ENCODE data around the gene HBA1. TPM values are rescaled to one million over a fixed set of nuclear protein-coding genes. Genes with fewer than 3 reads are reported as not detected.

Gene HBA1
- total and polyA plus RNA-seq, 7 donors, result 6.1 to 1,513 (median 22.5) TPM

DNA sequence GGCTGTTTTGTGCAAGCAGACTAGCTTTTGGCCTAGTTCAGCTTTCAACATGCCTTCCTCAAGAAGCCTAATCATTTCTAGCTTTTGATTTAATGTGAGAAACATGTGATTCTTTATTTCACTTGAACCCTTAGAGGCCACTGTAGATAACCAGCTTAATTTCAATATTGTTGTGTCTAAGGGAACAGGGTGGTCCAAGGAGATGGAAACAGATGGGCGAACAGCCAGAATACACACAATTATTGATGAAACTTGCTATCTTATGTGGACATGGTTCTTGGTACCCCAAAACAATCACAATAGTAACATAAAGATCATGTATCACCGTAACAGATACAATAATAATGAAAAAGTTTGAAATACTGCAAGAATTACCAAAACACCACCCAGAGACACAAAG is 42.8 kb upstream of the HBA1 start:
- Histone ChIP-seq H3K27ac (no peak overlapping the region), H3K9me3 (no peaks in the 10 kb centered on the region), H3K27me3 (ENCODE audit: insufficient read depth in 3 of 3, low read length in 2 of 3) (no peaks in the 10 kb centered on the region), H3K4me3 (no peak overlapping the region), H3K4me1 (peaks cover 12% of the 10 kb centered on the region), H3K36me3 (ENCODE audit: insufficient read depth in 1 of 2, low read depth in 1 of 2) (peaks cover 0 to 7% of the 10 kb centered on the region in 2 donors)
- TF ChIP-seq, protein P1, sequence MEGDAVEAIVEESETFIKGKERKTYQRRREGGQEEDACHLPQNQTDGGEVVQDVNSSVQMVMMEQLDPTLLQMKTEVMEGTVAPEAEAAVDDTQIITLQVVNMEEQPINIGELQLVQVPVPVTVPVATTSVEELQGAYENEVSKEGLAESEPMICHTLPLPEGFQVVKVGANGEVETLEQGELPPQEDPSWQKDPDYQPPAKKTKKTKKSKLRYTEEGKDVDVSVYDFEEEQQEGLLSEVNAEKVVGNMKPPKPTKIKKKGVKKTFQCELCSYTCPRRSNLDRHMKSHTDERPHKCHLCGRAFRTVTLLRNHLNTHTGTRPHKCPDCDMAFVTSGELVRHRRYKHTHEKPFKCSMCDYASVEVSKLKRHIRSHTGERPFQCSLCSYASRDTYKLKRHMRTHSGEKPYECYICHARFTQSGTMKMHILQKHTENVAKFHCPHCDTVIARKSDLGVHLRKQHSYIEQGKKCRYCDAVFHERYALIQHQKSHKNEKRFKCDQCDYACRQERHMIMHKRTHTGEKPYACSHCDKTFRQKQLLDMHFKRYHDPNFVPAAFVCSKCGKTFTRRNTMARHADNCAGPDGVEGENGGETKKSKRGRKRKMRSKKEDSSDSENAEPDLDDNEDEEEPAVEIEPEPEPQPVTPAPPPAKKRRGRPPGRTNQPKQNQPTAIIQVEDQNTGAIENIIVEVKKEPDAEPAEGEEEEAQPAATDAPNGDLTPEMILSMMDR (IDR thresholded peaks at IDR 0.05), result no peak
- DNase-seq (no peak), ATAC-seq (no peak)
- intact Hi-C loops (cut with DNase I), result no loop called here
- WGBS, 3 donors, result 96 to 97% (median 97%) methylated on average over 2 of the region's 2 CpGs

DNA sequence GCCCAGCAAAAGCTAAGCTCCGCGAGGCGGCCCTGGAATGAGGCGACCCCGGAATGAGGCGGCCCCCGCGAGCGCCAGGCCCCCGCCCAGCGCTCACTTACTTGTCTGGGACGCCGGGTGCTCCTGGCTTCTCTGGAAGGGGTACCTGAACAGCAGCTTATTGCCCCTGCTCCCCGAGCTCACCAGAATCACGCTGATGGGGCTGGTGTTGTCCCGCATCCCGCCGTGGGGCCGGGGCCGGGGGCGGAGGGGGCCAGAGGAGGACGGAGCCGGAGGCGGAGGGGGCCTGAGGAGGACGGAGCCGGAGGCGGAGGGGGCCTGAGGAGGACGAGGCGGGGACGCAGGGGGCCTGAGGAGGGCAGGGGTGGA is 38.4 kb upstream of the HBA1 start:
- intact Hi-C loops (cut with DNase I), result no loop called here
- ATAC-seq (peak; percentile 26 to 51 (median 37)), DNase-seq (peak; percentile 27 to 65)
- TF ChIP-seq, protein P1 (IDR thresholded peaks at IDR 0.05), result no peak
- peak overlapping the region; percentile 75 for H3K4me3 ChIP-seq
- no peaks in the 10 kb centered on the region for H3K36me3 ChIP-seq (ENCODE audit: insufficient read depth in 1 of 2, low read depth in 1 of 2)
- H3K4me1 ChIP-seq, result peaks cover 12% of the 10 kb centered on the region
- no peaks in the 10 kb centered on the region for H3K27me3 ChIP-seq (ENCODE audit: insufficient read depth in 3 of 3, low read length in 2 of 3)
- 1% methylated on average over 21 to 30 of the region's 30 CpGs for WGBS, 3 donors
- H3K27ac ChIP-seq, result peak overlapping the region; percentile 89
- no peaks in the 10 kb centered on the region for H3K9me3 ChIP-seq

DNA sequence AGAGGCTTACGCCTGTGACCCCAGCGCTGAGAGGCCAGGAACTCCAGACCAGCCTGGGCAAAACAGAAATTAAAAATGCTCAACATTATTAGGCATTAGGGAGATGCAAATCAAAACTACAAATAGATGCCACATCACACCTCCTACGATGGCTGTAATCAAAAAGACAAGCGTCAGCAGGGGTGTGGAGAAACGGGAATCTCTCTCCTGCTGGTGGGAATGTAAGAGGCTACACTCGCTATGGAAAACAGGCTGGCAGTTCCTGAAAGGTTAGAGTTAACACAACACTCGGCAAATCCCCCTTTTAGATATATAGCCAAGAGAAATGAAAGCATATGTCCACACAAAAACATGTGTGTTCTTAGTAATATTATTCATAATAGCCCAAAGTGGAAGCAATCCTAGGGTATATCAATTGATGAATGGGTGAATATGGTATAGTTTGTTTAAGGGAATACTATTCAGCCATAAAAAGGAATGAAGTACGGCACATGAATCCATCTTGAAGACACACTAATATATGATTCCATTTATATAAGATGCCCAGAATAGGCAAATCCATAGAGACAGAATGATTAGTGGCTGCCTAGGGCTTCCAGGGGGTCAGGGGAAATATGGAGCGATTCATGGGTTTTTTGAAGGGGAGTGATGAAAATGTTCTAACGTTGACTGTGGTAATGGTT is 36.2 kb upstream of the HBA1 start:
- peaks cover 12% of the 10 kb centered on the region for H3K4me1 ChIP-seq
- 48 to 55% (median 53%) methylated on average over 10 of the region's 10 CpGs for WGBS, 3 donors
- no peak overlapping the region for H3K27ac ChIP-seq
- intact Hi-C loops (cut with DNase I), result no loop called here
- DNase-seq, result no peak
- no peak for ATAC-seq
- H3K9me3 ChIP-seq, result no peaks in the 10 kb centered on the region
- no peaks in the 10 kb centered on the region for H3K36me3 ChIP-seq (ENCODE audit: insufficient read depth in 1 of 2, low read depth in 1 of 2)
- H3K27me3 ChIP-seq (ENCODE audit: insufficient read depth in 3 of 3, low read length in 2 of 3), result peaks cover 0 to 12% (median 0%) of the 10 kb centered on the region in 3 donors
- TF ChIP-seq, protein P1 (IDR thresholded peaks at IDR 0.05), result no peak
- H3K4me3 ChIP-seq, result no peak overlapping the region

DNA sequence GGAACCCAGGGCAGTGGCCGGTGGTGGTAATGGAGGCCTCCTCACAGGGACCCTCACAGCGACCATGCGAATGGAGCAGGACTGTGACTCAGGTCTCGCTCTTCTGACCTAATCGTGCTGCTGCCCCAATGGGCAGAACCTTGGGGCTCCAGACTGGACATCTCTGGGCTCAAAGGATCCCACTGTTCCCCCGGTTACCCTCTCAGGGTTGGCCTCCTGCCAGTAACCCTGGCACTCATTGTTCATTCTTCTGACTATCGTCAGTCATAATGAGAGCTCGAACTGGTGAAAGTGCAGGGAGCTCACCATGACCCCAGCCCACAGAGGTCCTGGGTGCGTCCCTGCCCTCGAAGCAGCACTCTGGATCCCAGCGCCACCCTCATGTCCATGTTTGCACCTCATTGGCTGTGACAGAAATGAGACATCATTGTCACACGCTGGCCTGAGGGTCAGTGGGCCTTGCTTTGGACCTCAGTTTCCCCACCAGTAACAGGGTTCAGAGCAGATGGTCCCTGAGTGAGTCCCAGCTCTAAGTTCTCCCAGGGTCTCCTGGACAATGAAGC is 34.0 kb upstream of the HBA1 start:
- DNase-seq (no peak), ATAC-seq (no peak)
- Histone ChIP-seq H3K4me3 (no peak overlapping the region), H3K4me1 (peaks cover 3% of the 10 kb centered on the region), H3K9me3 (no peaks in the 10 kb centered on the region), H3K27ac (no peak overlapping the region), H3K36me3 (ENCODE audit: insufficient read depth in 1 of 2, low read depth in 1 of 2) (no peaks in the 10 kb centered on the region), H3K27me3 (ENCODE audit: insufficient read depth in 3 of 3, low read length in 2 of 3) (peaks cover 0 to 17% (median 0%) of the 10 kb centered on the region in 3 donors)
- 71 to 78% (median 77%) methylated on average over 11 to 12 of the region's 12 CpGs for WGBS, 3 donors
- TF ChIP-seq, protein P1 (IDR thresholded peaks at IDR 0.05), result no peak
- intact Hi-C loops (cut with DNase I), result no loop called here

All from psoas muscle (tissue), 8 donors.